Tibial artery (tissue), 4 donors: ENCODE data around the gene TBC1D1.

Experiments
- DNase-seq, 2 donors: peaks; one replicate each; pipeline ENCODE4 v3.0.0-alpha.2; 2019
- H3K27ac ChIP-seq, 2 donors: fragments of 200-600 bp; sonication (generic) in 1 of 2; 1 replicate in 1 of 2; 2 replicates in 1 of 2; pipeline ENCODE4 v1.5.1; 2018 to 2019; ENCODE audit warnings: mild to moderate bottlenecking in 1 of 2
- H3K27me3 ChIP-seq, 2 donors: fragments of 200-600 bp; sonication (generic) in 1 of 2; one replicate each; pipeline versions ENCODE4 v1.5.1 to v1.6.0; 2016 to 2019
- H3K36me3 ChIP-seq, 3 donors: fragments of 200-600 bp; sonication (generic) in 2 of 3; one replicate each; pipeline ENCODE4 v1.5.1; 2016 to 2019; ENCODE audit warnings: mild to moderate bottlenecking in 2 of 3
- H3K4me1 ChIP-seq, 4 donors: fragments of 200-600 bp; sonication (generic) in 2 of 4; 1 replicate in 3 of 4; 2 replicates in 1 of 4; pipeline ENCODE4 v1.5.1; 2016 to 2019
- H3K4me3 ChIP-seq, 2 donors: fragments of 200-600 bp; sonication (generic) in 1 of 2; 1 replicate in 1 of 2; 2 replicates in 1 of 2; pipeline ENCODE4 v1.5.1; 2018 to 2019; ENCODE audit warnings: mild to moderate bottlenecking in 2 of 2
- H3K9me3 ChIP-seq, 3 donors: fragments of 200-600 bp; sonication (generic) in 1 of 3; one replicate each; pipeline ENCODE4 v1.5.1; 2016 to 2019
- CTCF ChIP-seq, 2 experiments: fragments of 200-600 bp in 1 of 2; fragments of 450-650 bp in 1 of 2; IDR thresholded peaks; one replicate each; pipeline ENCODE4 v1.5.1; 2017 to 2019; ENCODE audit warnings: antibody characterized with exemption in 2 of 2, mild to moderate bottlenecking in 1 of 2, moderate library complexity in 1 of 2
- intact Hi-C: fragments of 100-400 bp; cut with DNase I; formaldehyde crosslinking; loops from one replicate; pipeline ENCODE4 v1.15.0; 2023; ENCODE audit warnings: low total_unique reads

TBC1D1 gene

GRCh38 chr4:38067499-38067898 lies 176.6 kb downstream of the TBC1D1 start:
- no peak overlapping the region for H3K4me3 ChIP-seq
- DNase-seq = no peak
- no peaks in the 10 kb centered on the region for H3K27me3 ChIP-seq
- H3K27ac ChIP-seq = no peak overlapping the region
- H3K36me3 ChIP-seq = peaks cover 0 to 32% (median 28%) of the 10 kb centered on the region in 3 donors
- intact Hi-C loops = loop anchor here (1.0 to 5.0 kb wide), 2 partner anchors 110 to 605 kb away; no protein-coding TSS in a partner anchor
- TF ChIP-seq CTCF (IDR thresholded peaks at IDR 0.05) = no peak
- H3K9me3 ChIP-seq = no peaks in the 10 kb centered on the region
- H3K4me1 ChIP-seq = peaks cover 0 to 20% (median under 1%) of the 10 kb centered on the region in 4 donors

GRCh38 chr4:38068107-38068506 lies 177.2 kb downstream of the TBC1D1 start:
- H3K27me3 ChIP-seq = no peaks in the 10 kb centered on the region
- no peak for TF ChIP-seq CTCF (IDR thresholded peaks at IDR 0.05)
- H3K4me1 ChIP-seq = peaks cover 0 to 15% (median 0%) of the 10 kb centered on the region in 4 donors
- no peak overlapping the region for H3K27ac ChIP-seq
- H3K4me3 ChIP-seq = no peak overlapping the region
- H3K9me3 ChIP-seq = no peaks in the 10 kb centered on the region
- intact Hi-C loops = loop anchor here (5.0 kb wide), 1 partner anchor 604 kb away; no protein-coding TSS in a partner anchor
- peaks cover 0 to 38% (median 28%) of the 10 kb centered on the region in 3 donors for H3K36me3 ChIP-seq
- no peak for DNase-seq

GRCh38 chr4:38069271-38069760 lies 178.4 kb downstream of the TBC1D1 start:
- DNase-seq = no peak
- intact Hi-C loops = loop anchor here (5.0 kb wide), 1 partner anchor 603 kb away; no protein-coding TSS in a partner anchor
- Histone ChIP-seq H3K4me1 (peaks cover 0 to 15% (median 0%) of the 10 kb centered on the region in 4 donors), H3K9me3 (no peaks in the 10 kb centered on the region), H3K4me3 (no peak overlapping the region), H3K27ac (no peak overlapping the region), H3K36me3 (peaks cover 10 to 50% (median 26%) of the 10 kb centered on the region in 3 donors), H3K27me3 (no peaks in the 10 kb centered on the region)
- no peak for TF ChIP-seq CTCF (IDR thresholded peaks at IDR 0.05)

GRCh38 chr4:38071801-38072431 lies 181.0 kb downstream of the TBC1D1 start:
- intact Hi-C loops = no loop called here
- H3K4me1 ChIP-seq = peaks cover 0 to 33% (median 0%) of the 10 kb centered on the region in 4 donors
- H3K27me3 ChIP-seq = no peaks in the 10 kb centered on the region
- no peak for TF ChIP-seq CTCF (IDR thresholded peaks at IDR 0.05)
- H3K36me3 ChIP-seq = peaks cover 15 to 49% (median 17%) of the 10 kb centered on the region in 3 donors
- H3K27ac ChIP-seq = peak overlapping the region in 1 of 2 donors; percentile 5
- no peak for DNase-seq
- no peak overlapping the region for H3K4me3 ChIP-seq
- no peaks in the 10 kb centered on the region for H3K9me3 ChIP-seq

GRCh38 chr4:38072578-38072977 lies 181.7 kb downstream of the TBC1D1 start:
- Histone ChIP-seq H3K27me3 (no peaks in the 10 kb centered on the region), H3K27ac (no peak overlapping the region), H3K9me3 (no peaks in the 10 kb centered on the region), H3K4me3 (no peak overlapping the region), H3K36me3 (peaks cover 15 to 43% (median 16%) of the 10 kb centered on the region in 3 donors), H3K4me1 (peaks cover 0 to 33% (median 0%) of the 10 kb centered on the region in 4 donors)
- no peak for TF ChIP-seq CTCF (IDR thresholded peaks at IDR 0.05)
- DNase-seq = no peak
- intact Hi-C loops = no loop called here
